Fibroblast of peridontal ligament (primary cell): ENCODE data around the gene ADIPOR2.
"Not testable (repeated sequence)": the region's sequence is repeated elsewhere in the genome, so short reads cannot be mapped to it uniquely, and the experiment has no call there.

Experiments
- DNase-seq: peaks from one replicate; pipeline ENCODE4 v3.0.0-alpha.2; 2010; ENCODE audit errors: extremely low read depth

ADIPOR2 gene

GRCh38 chr12:1703771-1704722 is 13.2 kb downstream of the ADIPOR2 start:
- no peak for DNase-seq

- peak; percentile 47 for DNase-seq
These were observed 15.1 kb downstream of the ADIPOR2 start for GRCh38 chr12:1705774-1706631.

- no peak for DNase-seq
These were observed 15.7 kb downstream of the ADIPOR2 start for GRCh38 chr12:1706632-1706980.

GRCh38 chr12:1707051-1707450 is 16.2 kb downstream of the ADIPOR2 start:
- DNase-seq = no peak

GRCh38 chr12:1709968-1710367 is 19.1 kb downstream of the ADIPOR2 start:
- not testable (repeated sequence) for DNase-seq

- not testable (repeated sequence) for DNase-seq
These were observed 20.0 kb downstream of the ADIPOR2 start for GRCh38 chr12:1710870-1711269.

GRCh38 chr12:1711536-1712211 is 20.8 kb downstream of the ADIPOR2 start:
- peak; percentile 36 for DNase-seq

GRCh38 chr12:1712305-1712704 is 21.4 kb downstream of the ADIPOR2 start:
- DNase-seq = not testable (repeated sequence)

- not testable (repeated sequence) for DNase-seq
These were observed 22.0 kb downstream of the ADIPOR2 start for GRCh38 chr12:1712852-1713251.

- not testable (repeated sequence) for DNase-seq
These were observed 23.0 kb downstream of the ADIPOR2 start for GRCh38 chr12:1713783-1714348.

- DNase-seq = not testable (repeated sequence)
These were observed 24.6 kb downstream of the ADIPOR2 start for GRCh38 chr12:1715459-1715858.

GRCh38 chr12:1716215-1716862 is 25.5 kb downstream of the ADIPOR2 start:
- DNase-seq = peak; percentile 63

GRCh38 chr12:1716911-1717310 is 26.0 kb downstream of the ADIPOR2 start:
- DNase-seq = peak; percentile 40

- DNase-seq = peak; percentile 67
These were observed 28.3 kb downstream of the ADIPOR2 start for GRCh38 chr12:1719139-1719538.

- no peak for DNase-seq
These were observed 29.6 kb downstream of the ADIPOR2 start for GRCh38 chr12:1720494-1720893.

GRCh38 chr12:1723721-1724120 is 32.9 kb downstream of the ADIPOR2 start:
- DNase-seq = no peak

- DNase-seq = no peak
These were observed 33.4 kb downstream of the ADIPOR2 start for GRCh38 chr12:1724250-1724649.

GRCh38 chr12:1726753-1727152 is 35.9 kb downstream of the ADIPOR2 start:
- DNase-seq = no peak

GRCh38 chr12:1728824-1729223 is 38.0 kb downstream of the ADIPOR2 start:
- no peak for DNase-seq

GRCh38 chr12:1731019-1731687 is 40.3 kb downstream of the ADIPOR2 start:
- DNase-seq = no peak

- not testable (repeated sequence) for DNase-seq
These were observed 40.8 kb downstream of the ADIPOR2 start for GRCh38 chr12:1731688-1732078.
